Neural cell (in vitro differentiated cells): ENCODE measurements around the gene DMKN. TPM values are rescaled to one million over a fixed set of nuclear protein-coding genes. Genes with fewer than 3 reads are reported as not detected.

Experiments used
- H2AFZ ChIP-seq: fragments of 200-600, 300-800 bp; sonication (generic), shearing (Covaris generic); 2 replicates; pipeline ENCODE4 v1.6.0; 2014; ENCODE audit warnings: low read depth, mild to moderate bottlenecking, antibody characterized with exemption, low read length, moderate library complexity
- H3F3A ChIP-seq: fragments of 200-600 bp; shearing (Covaris generic); 2 replicates; pipeline ENCODE4 v1.6.1; 2016; ENCODE audit warnings: mild to moderate bottlenecking, moderate library complexity, mixed read lengths, antibody characterized with exemption, low read length; ENCODE audit not compliant: insufficient read depth, poor library complexity, severe bottlenecking
- H3K27ac ChIP-seq: fragments of 200-600, 300-800 bp; sonication (generic), shearing (Covaris generic); 2 replicates; pipeline ENCODE4 v1.5.1; 2014; ENCODE audit warnings: mild to moderate bottlenecking, low read length, moderate library complexity
- H3K27me3 ChIP-seq: fragments of 300-800, 200-600 bp; sonication (generic), shearing (Covaris generic); 2 replicates; pipeline ENCODE4 v1.6.0; 2014; ENCODE audit warnings: mild to moderate bottlenecking, low read depth, low read length, moderate library complexity; ENCODE audit not compliant: insufficient read depth
- H3K36me3 ChIP-seq: fragments of 300-800, 200-600 bp; sonication (generic), shearing (Covaris generic); 2 replicates; pipeline ENCODE4 v1.5.1; 2014; ENCODE audit warnings: mild to moderate bottlenecking, antibody characterized with exemption, low read length, moderate library complexity; ENCODE audit not compliant: insufficient read depth
- H3K4me2 ChIP-seq: fragments of 300-800, 200-600 bp; sonication (generic), shearing (Covaris generic); 2 replicates; pipeline ENCODE4 v1.6.0; 2014; ENCODE audit warnings: mild to moderate bottlenecking, low read length
- H3K4me3 ChIP-seq: fragments of 300-800, 200-600 bp; sonication (generic), shearing (Covaris generic); 2 replicates; pipeline ENCODE4 v1.5.1; 2014; ENCODE audit warnings: mild to moderate bottlenecking, low read length, moderate library complexity
- H3K79me2 ChIP-seq: fragments of 200-600 bp; shearing (Covaris generic); replicated peaks from 2 replicates; pipeline ENCODE4 v1.6.0; 2014; ENCODE audit warnings: mild to moderate bottlenecking, low read length, moderate library complexity; ENCODE audit not compliant: insufficient read depth
- H3K9ac ChIP-seq: fragments of 300-800, 200-600 bp; sonication (generic), shearing (Covaris generic); 2 replicates; pipeline ENCODE4 v1.6.1; 2016; ENCODE audit warnings: mild to moderate bottlenecking, low read length, mixed read lengths
- H3K9me2 ChIP-seq: fragments of 200-600 bp; shearing (Covaris generic); 2 replicates; pipeline ENCODE4 v1.6.1; 2016; ENCODE audit warnings: mild to moderate bottlenecking, low read length, mixed read lengths; ENCODE audit not compliant: insufficient read depth
- H3K9me3 ChIP-seq: fragments of 200-600, 300-800 bp; sonication (generic), shearing (Covaris generic); 2 replicates; pipeline ENCODE4 v1.6.1; 2016; ENCODE audit warnings: mild to moderate bottlenecking, mixed run types, low read length, moderate library complexity, mixed read lengths
- H4K20me1 ChIP-seq: fragments of 200-600 bp; shearing (Covaris generic); 2 replicates; pipeline ENCODE4 v1.6.1; 2016; ENCODE audit warnings: mild to moderate bottlenecking, mixed run types; ENCODE audit not compliant: insufficient read depth
- CTCF ChIP-seq: fragments of 450-650 bp; IDR thresholded peaks from 2 replicates; pipeline ENCODE4 v1.5.1; 2014; ENCODE audit warnings: antibody characterized with exemption, mild to moderate bottlenecking, moderate library complexity; ENCODE audit not compliant: poor library complexity, severe bottlenecking
- EP300 ChIP-seq: fragments of 450-650 bp; conservative IDR thresholded peaks from 2 replicates; pipeline ENCODE4 v1.6.1; 2014; ENCODE audit warnings: antibody characterized with exemption, mild to moderate bottlenecking, moderate library complexity; ENCODE audit not compliant: poor library complexity, severe bottlenecking
- EZH2 ChIP-seq: fragments of 200-600, 300-800 bp; shearing (Covaris generic), sonication (generic); IDR thresholded peaks from 2 replicates; pipeline ENCODE4 v1.6.1; 2014; ENCODE audit warnings: antibody characterized with exemption, low read length, borderline replicate concordance, mild to moderate bottlenecking; ENCODE audit not compliant: insufficient read depth, poor library complexity, severe bottlenecking
- MXI1 ChIP-seq: fragments of 450-650 bp; conservative IDR thresholded peaks from 2 replicates; pipeline ENCODE4 v1.6.1; 2014; ENCODE audit warnings: antibody characterized with exemption, mild to moderate bottlenecking; ENCODE audit not compliant: poor library complexity, severe bottlenecking
- POLR2AphosphoS5 ChIP-seq: IDR thresholded peaks from 2 replicates; pipeline ENCODE4 v1.6.1; 2012
- RAD21 ChIP-seq: fragments of 450-650 bp; conservative IDR thresholded peaks from 2 replicates; pipeline ENCODE4 v1.6.1; 2014; ENCODE audit warnings: antibody characterized with exemption, mild to moderate bottlenecking, moderate library complexity
- REST ChIP-seq: IDR thresholded peaks from 2 replicates; pipeline ENCODE4 v1.6.1; 2012; ENCODE audit warnings: borderline replicate concordance
- SMC3 ChIP-seq: fragments of 450-650 bp; conservative IDR thresholded peaks from 2 replicates; pipeline ENCODE4 v1.6.1; 2014; ENCODE audit warnings: antibody characterized with exemption, mild to moderate bottlenecking, moderate library complexity; ENCODE audit not compliant: poor library complexity
- TAF1 ChIP-seq: IDR thresholded peaks from 2 replicates; pipeline ENCODE4 v1.6.1; 2012; ENCODE audit warnings: low read depth
- polyA plus RNA-seq: library from polyadenylated mRNA; depleted of rRNA; stranded (reverse); fragments of >200 nt; gene quantifications from 2 replicates; pipeline ENCODE4 v1.2.3, GENCODE V29; 2014

The DMKN gene
- polyA plus RNA-seq, 1 donor from 2014 or later: not detected

- no peak overlapping the region for H3K27ac ChIP-seq
- H3K27me3 ChIP-seq: no peaks in the 10 kb centered on the region
- no peaks in the 10 kb centered on the region for H3K9me3 ChIP-seq
- no peaks in the 10 kb centered on the region for H3K36me3 ChIP-seq
- no peak overlapping the region for H2AFZ ChIP-seq
- no peaks in the 10 kb centered on the region for H3K79me2 ChIP-seq
- H3K4me3 ChIP-seq: no peak overlapping the region
- H3F3A ChIP-seq: no peaks in the 10 kb centered on the region
- H3K9ac ChIP-seq: no peak overlapping the region
- no peaks in the 10 kb centered on the region for H4K20me1 ChIP-seq
- H3K9me2 ChIP-seq: no peaks in the 10 kb centered on the region
- H3K4me2 ChIP-seq: no peak overlapping the region
- TF ChIP-seq SMC3 (no peak), POLR2AphosphoS5 (no peak), MXI1 (no peak), EZH2 (no peak), TAF1 (no peak), CTCF (no peak), REST (no peak), RAD21 (no peak), EP300 (no peak)
These were observed 63.9 kb downstream of the DMKN start for GRCh38 chr19:35449359-35450043.

- Histone ChIP-seq H3F3A (no peaks in the 10 kb centered on the region), H3K4me2 (no peak within 1 kb of the TSS), H3K79me2 (no peaks in the 10 kb centered on the region), H4K20me1 (no peaks in the 10 kb centered on the region), H3K9ac (no peak within 1 kb of the TSS), H3K9me3 (no peaks in the 10 kb centered on the region), H3K4me3 (no peak within 1 kb of the TSS), H3K27ac (no peak within 1 kb of the TSS), H2AFZ (no peak within 1 kb of the TSS), H3K9me2 (no peaks in the 10 kb centered on the region), H3K36me3 (no peaks in the 10 kb centered on the region), H3K27me3 (no peaks in the 10 kb centered on the region)
- TF ChIP-seq SMC3 (no peak), MXI1 (no peak), EZH2 (no peak), TAF1 (no peak), REST (no peak), EP300 (no peak), POLR2AphosphoS5 (no peak), CTCF (no peak), RAD21 (no peak)
These were observed 65.6 kb downstream of the DMKN start, which contains the start of gene FFAR2 for GRCh38 chr19:35447606-35448469. FFAR2 (plus strand) TSS chr19:35448257; CDS start chr19:35449715, 1,458 bp downstream.
